ENCODE measurements around the gene POC5. TPM values are rescaled to one million over a fixed set of nuclear protein-coding genes. Genes with fewer than 3 reads are reported as not detected.

The POC5 gene
- total RNA-seq, 4 donors from 2014 or later = 10.9 to 21.6 (median 11.4) TPM

GRCh38 chr5:75664979-75665378 is 52.3 kb downstream of the POC5 start:
- 98% methylated on average over 2 of the region's 2 CpGs for WGBS

DNA sequence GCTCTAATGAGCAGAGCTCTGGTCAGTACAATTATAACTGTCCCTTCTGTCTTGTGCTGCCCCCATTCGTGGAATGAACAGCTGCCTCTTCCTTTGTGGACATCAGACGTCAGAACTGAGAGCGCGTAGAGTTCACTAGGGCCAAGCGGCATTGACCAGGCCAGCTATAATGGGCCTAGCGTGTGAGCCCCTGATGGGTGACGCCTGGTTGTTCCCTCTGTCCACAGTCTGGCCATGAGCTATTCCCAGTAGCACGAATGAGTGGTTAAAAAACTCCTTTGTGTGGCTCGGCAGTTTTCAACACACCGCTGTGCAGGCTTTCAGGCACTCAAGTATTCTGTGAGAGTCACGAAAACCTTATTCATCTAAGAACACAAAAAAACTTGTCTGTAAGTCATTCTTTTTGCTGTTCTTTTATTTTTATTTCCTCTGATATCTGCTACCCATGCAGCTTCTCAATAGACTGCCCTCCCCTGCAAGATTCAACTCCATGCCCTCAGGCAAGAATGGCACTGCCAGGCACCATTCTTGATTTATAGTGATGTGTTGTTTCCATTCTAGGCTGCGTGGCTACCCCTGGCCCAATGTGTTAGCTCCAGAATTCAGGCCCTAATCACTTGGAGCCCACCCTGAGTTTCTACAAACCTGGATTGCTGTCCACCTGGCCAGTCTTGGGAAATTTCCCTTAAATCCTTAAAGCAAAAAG is 53.5 kb downstream of the POC5 start:
- H3K9me3 ChIP-seq = no peaks in the 10 kb centered on the region
- no peak overlapping the region for H3K27ac ChIP-seq
- H3K27me3 ChIP-seq = no peaks in the 10 kb centered on the region
- no peak for DNase-seq (ENCODE audit: low spot score in 2 of 2)
- no peak for TF ChIP-seq EP300 (IDR thresholded peaks at IDR 0.05)
- TF ChIP-seq POLR2A (IDR thresholded peaks at IDR 0.05) = no peak
- TF ChIP-seq, protein P1, sequence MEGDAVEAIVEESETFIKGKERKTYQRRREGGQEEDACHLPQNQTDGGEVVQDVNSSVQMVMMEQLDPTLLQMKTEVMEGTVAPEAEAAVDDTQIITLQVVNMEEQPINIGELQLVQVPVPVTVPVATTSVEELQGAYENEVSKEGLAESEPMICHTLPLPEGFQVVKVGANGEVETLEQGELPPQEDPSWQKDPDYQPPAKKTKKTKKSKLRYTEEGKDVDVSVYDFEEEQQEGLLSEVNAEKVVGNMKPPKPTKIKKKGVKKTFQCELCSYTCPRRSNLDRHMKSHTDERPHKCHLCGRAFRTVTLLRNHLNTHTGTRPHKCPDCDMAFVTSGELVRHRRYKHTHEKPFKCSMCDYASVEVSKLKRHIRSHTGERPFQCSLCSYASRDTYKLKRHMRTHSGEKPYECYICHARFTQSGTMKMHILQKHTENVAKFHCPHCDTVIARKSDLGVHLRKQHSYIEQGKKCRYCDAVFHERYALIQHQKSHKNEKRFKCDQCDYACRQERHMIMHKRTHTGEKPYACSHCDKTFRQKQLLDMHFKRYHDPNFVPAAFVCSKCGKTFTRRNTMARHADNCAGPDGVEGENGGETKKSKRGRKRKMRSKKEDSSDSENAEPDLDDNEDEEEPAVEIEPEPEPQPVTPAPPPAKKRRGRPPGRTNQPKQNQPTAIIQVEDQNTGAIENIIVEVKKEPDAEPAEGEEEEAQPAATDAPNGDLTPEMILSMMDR (IDR thresholded peaks at IDR 0.05) = no peak
- no peak for TF ChIP-seq POLR2AphosphoS5 (IDR thresholded peaks at IDR 0.05)
- whole genome bisulfite sequencing = 81% methylated on average over 11 of the region's 12 CpGs
- H3K36me3 ChIP-seq = no peaks in the 10 kb centered on the region
- no peak overlapping the region for H3K4me3 ChIP-seq
- peaks cover 6% of the 10 kb centered on the region for H3K4me1 ChIP-seq

More at GRCh38 chr5:75664979-75665378, 52.3 kb downstream of the POC5 start:
- Histone ChIP-seq H3K27me3 (no peaks in the 10 kb centered on the region), H3K4me3 (no peak overlapping the region), H3K27ac (no peak overlapping the region), H3K36me3 (no peaks in the 10 kb centered on the region), H3K9me3 (no peaks in the 10 kb centered on the region), H3K4me1 (peaks cover 7% of the 10 kb centered on the region)
- no peak for DNase-seq (ENCODE audit: low spot score in 2 of 2)
- TF ChIP-seq EP300 (IDR thresholded peaks at IDR 0.05) (no peak), POLR2A (IDR thresholded peaks at IDR 0.05) (no peak), POLR2AphosphoS5 (IDR thresholded peaks at IDR 0.05) (no peak)
- TF ChIP-seq, protein P1 (IDR thresholded peaks at IDR 0.05) = no peak

- no peak overlapping the region for H3K27ac ChIP-seq
- H3K36me3 ChIP-seq = no peaks in the 10 kb centered on the region
- no peak for DNase-seq (ENCODE audit: low spot score in 2 of 2)
- H3K27me3 ChIP-seq = no peaks in the 10 kb centered on the region
- H3K9me3 ChIP-seq = no peaks in the 10 kb centered on the region
- no peak overlapping the region for H3K4me3 ChIP-seq
- H3K4me1 ChIP-seq = peaks cover 2% of the 10 kb centered on the region
- TF ChIP-seq, protein P1 (IDR thresholded peaks at IDR 0.05) = no peak
- TF ChIP-seq POLR2A (IDR thresholded peaks at IDR 0.05) (no peak), EP300 (IDR thresholded peaks at IDR 0.05) (no peak), POLR2AphosphoS5 (IDR thresholded peaks at IDR 0.05) (no peak)
- WGBS = 83% methylated on average over 2 of the region's 2 CpGs
Observed at GRCh38 chr5:75662061-75662460, 55.2 kb downstream of the POC5 start.

GRCh38 chr5:75660678-75661465 is 56.4 kb downstream of the POC5 start:
- TF ChIP-seq, protein P1 (IDR thresholded peaks at IDR 0.05) = no peak
- no peak for TF ChIP-seq EP300 (IDR thresholded peaks at IDR 0.05)
- TF ChIP-seq POLR2A (IDR thresholded peaks at IDR 0.05) = no peak
- no peak for TF ChIP-seq POLR2AphosphoS5 (IDR thresholded peaks at IDR 0.05)
- Histone ChIP-seq H3K9me3 (no peaks in the 10 kb centered on the region), H3K4me3 (no peak overlapping the region), H3K4me1 (peaks cover 2% of the 10 kb centered on the region), H3K36me3 (no peaks in the 10 kb centered on the region), H3K27ac (no peak overlapping the region), H3K27me3 (no peaks in the 10 kb centered on the region)
- 93% methylated on average over 13 of the region's 16 CpGs for WGBS
- no peak for DNase-seq (ENCODE audit: low spot score in 2 of 2)

DNA sequence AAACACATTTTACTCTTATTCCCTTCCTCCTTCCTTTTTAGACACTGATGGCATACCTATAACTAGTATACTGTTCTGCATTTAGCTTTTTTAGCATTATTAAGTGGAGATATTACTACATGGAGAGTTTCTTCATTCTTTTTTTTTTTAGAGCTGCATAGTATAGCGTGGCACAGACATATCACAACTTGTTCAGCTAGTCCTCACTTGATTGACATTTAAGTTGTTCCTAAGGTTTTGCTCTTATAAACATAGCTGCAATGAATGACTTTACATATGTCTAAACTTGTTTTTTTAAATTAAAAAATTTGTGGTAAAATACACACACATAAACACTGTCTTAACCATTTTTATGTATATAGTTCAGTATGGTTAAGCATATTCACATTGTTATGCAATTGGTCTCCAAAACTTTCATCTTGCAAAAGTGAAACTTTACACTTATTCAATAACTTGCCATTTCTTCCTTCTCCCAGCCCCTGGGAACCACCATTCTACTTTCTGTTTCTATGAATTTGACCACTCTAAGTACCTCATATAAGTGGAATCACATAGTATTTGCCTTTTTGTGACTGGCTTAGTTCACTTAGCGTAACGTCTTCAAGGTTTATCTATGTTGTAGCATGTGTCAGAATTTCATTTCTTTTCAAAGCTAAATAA is 57.3 kb downstream of the POC5 start:
- no peak for DNase-seq (ENCODE audit: low spot score in 2 of 2)
- WGBS = 83% methylated on average over 3 of the region's 3 CpGs
- Histone ChIP-seq H3K27me3 (no peaks in the 10 kb centered on the region), H3K27ac (no peak overlapping the region), H3K4me3 (no peak overlapping the region), H3K4me1 (peaks cover 2% of the 10 kb centered on the region), H3K36me3 (no peaks in the 10 kb centered on the region), H3K9me3 (no peaks in the 10 kb centered on the region)
- TF ChIP-seq EP300 (IDR thresholded peaks at IDR 0.05) = no peak
- TF ChIP-seq POLR2AphosphoS5 (IDR thresholded peaks at IDR 0.05) = no peak
- TF ChIP-seq, protein P1 (IDR thresholded peaks at IDR 0.05) = no peak
- no peak for TF ChIP-seq POLR2A (IDR thresholded peaks at IDR 0.05)

All from suprapubic skin (tissue), 4 donors.